GM11168 (cell line): ENCODE data around the gene ERI3.

Experiments used
- in situ Hi-C: fragments of 300-500 bp; cut with MboI; formaldehyde crosslinking; loops from one replicate; pipeline ENCODE4 v1.12.0; 2022; ENCODE audit warnings: low sequenced_read_pairs; ENCODE audit not compliant: unreplicated experiment

Gene ERI3

DNA sequence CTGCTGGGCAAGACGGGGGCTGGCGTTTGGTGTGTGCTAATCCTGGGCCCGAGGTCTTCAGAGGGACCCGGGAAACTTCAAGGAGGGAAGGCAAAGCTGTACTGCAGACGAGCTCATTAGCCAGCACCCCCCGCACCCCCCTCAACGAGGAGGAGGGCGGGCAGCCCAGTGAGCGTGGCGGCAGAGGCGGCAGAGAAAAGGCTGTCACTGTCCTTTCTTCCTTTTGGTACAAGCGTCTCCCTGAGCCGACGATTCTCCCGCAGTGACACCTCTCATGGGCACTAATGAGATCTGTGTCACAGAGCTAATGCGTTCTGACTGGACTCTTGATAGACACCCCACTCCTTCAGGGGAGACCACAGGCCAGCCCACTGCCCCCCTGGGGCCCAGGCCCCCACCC, 112.3 kb downstream of the ERI3 start:
- in situ Hi-C loops, result no loop called here

DNA sequence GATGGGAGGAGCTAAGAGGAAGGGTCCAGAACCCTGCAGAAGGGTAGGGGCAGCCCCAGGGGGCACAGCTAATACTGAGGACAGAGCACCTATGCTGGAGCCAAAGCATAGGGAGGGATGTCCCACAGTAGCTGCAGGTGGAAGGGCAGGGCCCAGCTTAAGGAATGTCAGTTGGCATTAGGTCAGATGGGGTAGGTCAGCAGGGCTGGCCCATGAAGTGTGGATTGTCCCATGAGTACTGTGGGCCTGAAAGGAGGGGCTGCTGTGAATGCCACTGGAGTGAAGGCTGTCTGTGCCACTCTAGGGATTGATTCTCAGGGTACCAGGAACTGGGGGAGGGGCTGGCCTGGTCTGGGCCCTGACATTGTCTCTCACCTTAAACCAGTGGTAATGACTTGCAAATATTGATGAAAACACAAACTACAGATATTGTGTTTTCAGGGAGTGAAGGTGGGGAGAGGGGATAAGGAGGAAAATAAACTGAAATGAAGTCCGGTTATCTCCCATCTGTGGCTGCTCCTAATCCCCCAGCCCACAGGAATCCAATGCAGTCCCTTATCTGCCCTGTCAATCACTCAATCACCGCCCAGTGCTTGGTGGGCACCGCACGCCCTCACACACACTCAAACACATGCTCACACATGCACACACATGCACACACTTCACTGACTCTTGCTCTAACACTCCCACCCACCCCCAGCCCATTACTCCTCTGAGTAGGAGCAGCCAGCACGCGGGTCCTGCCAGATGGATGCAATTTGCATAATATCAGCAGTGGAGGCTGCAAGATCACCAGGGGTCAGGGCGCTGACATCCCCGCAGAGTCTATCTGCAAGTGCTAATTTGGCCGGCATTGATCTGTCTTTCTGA, 114.0 kb downstream of the ERI3 start:
- in situ Hi-C loops, result no loop called here

DNA sequence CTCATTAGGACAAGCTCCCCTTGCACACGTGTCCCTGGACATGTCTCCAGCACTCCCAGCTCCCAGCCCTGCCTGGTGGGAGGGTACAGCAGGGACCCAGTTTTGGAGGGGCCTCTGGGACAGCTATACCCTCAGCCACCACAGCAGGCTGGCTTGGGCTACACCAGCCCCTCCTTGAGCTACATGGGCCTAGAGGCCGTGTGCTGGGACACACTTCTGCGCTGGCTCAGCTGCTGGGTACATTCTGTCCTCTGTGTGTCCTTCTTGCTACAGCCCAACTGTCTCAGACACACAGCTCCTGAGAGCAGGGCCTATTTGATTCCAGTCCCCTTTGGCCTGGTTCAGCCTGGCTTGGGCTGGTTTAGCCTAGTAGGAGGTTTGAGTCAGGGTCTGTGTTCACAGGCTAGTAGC, 115.1 kb downstream of the ERI3 start:
- in situ Hi-C loops, result no loop called here

DNA sequence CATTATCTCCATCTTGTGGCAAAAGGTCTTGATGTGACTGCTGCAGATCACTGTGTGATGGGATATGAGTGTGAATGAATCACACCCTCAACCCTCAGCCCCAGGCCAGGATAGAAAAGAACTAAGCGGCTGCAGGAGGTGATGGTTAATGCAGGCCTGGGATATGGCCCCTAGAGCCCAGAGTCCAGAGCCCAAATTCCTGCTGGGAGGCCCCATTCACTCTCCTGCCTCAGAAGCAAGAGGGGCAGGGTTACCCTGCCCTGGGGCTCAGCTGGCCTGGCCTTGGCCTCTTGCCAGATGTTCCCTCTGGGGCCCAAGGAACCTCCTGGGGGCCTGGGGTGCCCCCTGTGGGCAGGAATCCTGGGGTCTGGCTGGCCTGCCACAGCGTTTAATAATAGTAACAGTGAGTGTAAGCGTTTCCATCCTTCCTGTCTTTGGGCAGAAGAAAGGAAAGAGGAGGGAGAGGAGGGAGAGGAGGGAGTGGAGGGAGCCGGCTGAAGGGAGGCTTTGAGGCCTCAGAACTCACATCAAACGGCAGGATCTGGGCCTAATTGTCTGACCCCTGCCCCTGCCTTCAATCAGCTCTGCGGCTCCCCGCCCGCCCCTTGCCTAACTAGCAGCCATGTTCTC, 115.6 kb downstream of the ERI3 start:
- in situ Hi-C loops, result no loop called here

DNA sequence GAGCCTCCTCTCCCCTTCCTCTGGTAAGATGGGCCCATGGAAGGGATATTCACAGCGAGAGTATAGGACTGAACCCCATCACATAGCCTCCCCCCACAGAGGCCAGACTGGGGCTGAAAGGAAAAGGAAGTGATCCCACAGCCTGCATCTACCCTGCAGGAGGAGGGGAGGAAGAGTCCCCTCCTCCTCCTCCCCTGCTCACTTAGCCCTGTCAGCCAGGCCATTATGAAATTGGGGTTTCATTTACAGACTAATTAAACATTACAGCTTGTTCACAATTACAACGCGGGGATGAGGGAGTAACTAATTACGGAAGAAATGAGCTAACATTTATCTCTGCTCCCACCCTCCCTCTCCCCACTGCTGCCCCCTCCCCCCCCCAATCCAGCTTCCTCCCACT, 116.4 kb downstream of the ERI3 start:
- in situ Hi-C loops, result no loop called here

DNA sequence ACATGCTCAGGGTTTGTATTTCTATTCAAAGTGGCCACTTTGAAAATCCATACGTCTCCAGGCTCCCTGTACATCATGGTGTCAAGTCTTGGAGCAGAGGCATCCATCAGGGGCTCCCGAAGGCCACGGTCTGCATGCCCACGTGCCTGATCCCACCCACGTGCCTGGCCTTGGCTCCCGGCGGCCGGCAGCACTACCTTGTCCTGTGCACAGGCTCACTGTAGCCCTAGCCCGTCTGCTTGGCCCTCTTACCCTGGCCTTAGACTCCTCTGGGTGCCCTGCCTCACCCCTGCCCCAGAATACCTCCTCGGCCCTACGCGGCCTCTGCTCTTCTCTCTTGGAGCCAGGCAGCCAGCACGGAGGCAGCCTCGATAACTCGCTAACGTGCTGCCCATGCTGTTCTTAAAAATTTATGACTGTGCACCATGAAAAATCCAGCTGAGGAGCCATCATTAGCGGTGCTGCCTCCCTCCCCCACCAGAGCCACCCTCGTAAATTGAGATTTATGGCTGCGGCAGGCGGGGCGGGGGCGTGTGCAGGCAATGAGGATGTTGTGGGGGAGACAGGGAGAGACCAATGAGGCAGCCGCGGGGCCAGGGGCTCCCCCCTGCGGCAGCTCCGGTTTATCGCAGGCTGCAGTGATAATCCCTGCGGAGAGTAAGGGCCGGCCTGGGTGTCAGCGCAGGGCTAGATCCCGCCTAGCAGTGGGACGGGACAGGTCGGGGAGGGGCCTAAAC, 117.2 kb downstream of the ERI3 start:
- in situ Hi-C loops, result no loop called here

DNA sequence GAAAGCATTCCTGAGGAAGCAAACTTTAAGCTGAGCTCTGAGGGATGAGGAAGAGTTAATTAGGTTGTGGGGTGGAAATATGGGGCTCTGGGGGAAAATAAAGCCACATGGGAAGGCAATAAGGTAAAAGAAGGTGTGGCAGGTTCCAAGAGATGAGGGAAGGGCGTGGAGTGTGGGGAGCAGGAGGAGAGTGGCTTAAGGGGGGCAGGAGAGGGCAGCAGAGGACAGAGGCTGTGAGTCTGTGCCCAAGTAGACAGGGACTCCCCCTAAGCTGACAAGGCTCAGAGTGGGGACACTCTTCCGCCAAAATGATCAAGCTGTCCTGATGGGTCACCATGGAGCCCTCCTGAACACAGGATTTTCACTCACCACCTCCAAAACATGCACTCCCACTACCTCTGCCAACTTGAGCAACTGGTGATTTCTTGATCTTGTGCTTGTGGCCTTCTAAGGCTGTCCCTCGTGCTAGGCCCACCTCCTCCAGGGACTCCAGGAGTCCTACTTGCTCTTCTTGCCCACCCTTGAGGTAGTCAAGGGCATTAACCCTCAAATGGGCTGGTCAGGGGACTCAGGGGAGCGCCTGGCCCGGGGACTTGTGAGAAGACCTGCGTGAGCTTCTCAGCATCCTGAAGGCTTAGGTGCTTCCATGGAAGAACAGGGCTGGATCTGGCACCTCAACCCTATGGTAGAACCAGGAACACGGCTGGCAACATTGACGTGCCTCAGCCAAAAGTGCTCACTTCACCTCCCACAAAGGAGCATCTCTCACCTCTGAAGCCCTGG, 118.4 kb downstream of the ERI3 start:
- in situ Hi-C loops, result no loop called here

DNA sequence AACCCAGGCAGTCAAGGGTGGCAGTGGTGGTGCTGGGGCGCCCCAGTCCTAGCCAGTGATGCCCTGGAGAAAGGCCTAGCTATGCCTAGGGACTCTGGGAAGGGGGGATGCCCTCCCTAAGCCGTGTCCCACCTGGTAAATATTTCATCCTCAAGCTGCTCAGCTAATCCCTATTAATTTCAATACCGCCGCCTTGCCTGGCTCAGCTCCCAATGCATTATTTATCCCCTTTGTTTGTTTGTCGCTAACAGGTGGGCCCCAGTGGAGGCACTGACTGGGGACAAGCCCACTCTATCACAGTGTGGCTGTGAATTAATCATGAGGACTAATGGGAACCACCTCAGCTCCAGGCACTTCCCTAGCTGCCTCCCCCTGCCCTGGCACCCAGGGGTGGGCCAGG, 119.2 kb downstream of the ERI3 start:
- in situ Hi-C loops, result no loop called here

DNA sequence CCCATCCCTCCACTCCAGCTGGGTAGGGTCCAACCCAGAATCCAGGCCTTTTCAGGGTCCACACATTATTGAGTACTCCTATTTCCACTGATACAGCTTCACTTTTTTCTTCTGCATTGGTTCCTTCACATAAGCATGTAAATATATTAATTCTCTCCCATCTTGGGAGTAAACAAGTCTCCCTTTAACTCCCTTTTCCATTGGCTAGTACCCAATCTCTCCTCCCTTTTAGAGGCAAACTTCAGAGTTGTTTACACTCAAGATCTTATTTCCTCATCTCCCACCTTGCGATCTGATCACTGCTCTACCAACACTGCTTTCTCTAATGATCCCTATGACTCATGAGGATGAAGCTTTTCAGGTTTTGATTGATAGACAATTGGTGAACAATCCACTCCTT, 121.5 kb downstream of the ERI3 start:
- in situ Hi-C loops, result no loop called here

DNA sequence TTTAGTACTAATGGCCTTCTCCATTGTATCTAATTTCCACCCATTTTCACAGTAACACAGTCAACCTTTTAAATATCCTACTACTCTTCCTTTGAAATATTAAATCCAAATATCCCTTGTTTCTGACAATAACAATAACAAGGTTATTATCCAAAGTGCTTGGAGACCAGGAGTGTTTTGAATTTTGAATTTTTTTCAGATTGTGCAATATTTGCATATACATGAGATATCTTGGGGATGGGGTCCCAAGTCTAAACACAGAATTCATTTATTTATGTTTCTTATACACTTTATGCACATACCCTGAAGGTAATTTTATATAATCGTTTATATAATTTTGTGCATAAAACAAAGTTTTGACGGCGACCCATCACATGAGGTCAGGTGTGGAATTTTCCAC, 124.3 kb downstream of the ERI3 start:
- in situ Hi-C loops, result no loop called here

DNA sequence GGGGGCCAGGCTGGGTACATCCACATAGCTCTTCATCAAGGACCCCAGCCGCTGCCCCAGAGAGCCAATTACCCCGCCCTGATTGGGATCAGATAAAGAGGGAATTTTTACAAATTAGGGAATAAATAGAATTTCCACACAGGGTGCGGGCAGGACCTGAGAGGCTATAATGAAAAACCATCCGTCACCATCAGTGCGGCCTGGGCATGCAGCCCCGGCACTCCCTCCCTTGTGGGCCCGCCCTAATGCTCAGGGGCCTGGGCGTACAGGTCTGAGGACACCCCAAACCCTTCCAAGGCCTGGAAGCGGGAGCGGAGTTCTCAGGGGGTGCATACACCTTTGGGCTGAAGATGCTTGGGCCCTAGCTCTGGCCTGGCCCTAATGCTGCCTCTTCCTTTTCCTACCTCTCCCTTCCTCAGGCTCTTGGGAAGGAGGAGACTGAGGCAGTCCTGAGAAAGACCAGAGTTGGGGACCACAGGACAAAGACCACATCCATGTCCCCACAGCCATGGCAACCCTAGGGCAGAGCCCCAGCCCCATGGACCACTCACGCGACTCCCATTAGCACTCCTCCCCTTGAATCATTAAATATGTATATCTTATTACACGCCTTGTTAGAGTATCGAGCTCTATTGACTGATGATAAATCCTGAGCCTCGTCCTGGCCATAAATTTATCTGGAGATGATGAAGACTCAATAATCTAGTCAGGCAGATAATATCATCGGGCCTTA, 125.5 kb downstream of the ERI3 start:
- in situ Hi-C loops, result no loop called here

DNA sequence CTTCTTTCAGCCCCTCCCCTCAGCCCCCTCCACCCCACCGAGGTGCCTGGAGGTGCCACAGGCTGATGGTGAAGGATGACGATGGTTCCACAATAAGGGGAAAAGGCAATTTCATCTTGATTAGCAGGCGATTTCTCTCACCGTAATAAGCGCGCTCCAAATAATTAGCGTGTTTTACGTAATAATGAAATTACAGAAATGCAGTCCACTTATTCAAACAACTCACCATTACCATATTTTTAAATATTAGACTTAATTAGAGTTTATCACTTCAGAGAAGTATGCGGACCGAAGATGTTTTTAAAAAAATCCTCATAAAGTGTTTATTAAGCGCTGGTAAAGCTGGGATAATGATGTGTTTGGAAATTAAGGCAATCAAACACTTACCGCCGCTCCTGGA, 126.8 kb downstream of the ERI3 start:
- in situ Hi-C loops, result no loop called here

DNA sequence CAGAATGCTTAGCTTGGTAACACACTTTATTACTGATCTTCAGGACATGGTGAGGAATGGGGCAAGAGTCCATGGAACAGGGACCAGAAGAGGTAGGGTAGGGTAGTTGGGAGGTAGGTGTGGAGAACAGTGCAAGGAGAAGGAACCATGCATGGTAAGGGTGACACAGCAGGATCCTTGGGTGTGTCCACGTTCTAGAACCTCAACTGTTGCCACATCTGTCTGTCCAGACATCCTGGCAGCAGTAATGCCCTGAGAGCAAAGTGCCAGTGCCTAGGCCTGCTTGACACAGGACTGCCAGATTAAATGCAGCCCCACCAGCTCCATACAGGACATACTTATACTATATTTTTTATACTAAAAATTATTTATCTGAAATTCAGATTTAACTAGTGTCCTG, 127.8 kb downstream of the ERI3 start:
- in situ Hi-C loops, result no loop called here

DNA sequence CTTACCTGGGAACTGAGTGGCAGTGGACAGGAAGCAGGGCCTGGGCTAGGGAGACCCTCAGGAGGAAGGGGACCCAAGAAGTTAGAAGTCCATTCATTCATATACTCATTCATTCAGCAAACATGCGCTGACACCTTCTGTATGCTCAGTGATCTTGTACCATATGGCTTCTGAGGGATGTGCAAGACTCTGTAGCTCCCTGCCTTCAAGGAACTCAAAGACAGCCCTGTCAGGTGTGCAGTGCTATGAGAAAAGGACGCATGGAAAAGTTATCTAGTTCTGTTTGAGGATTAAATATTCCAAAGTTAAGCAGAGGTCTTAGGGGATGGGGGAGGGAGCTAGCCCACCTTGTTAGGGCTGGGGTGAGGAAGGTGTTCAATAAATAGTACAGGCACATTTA, 129.3 kb downstream of the ERI3 start:
- in situ Hi-C loops, result no loop called here

DNA sequence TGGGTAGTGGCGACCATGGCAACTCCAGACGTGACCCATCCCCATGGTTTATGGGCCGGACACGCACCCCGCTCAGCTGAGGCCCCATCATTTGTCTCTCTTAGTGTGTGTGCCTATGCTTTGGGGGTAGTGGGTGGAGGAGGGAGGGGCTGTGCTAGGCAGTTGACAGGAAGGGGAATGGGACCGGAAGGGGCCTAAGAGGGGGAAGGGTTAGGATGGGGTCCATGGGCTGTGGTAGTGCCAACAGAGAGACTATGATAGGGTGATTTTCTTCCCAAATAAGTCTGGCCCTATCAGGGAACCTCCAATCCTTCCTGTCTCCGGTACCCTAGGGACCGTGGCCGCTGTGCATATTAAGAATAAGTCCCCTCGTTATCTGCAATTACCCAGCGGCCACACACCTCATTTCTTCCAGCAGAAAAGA, 131.9 kb downstream of the ERI3 start:
- in situ Hi-C loops, result loop anchor here (25.0 kb wide), 1 partner anchor 1886 kb away; the partner anchor contains the start of gene FOXJ3

DNA sequence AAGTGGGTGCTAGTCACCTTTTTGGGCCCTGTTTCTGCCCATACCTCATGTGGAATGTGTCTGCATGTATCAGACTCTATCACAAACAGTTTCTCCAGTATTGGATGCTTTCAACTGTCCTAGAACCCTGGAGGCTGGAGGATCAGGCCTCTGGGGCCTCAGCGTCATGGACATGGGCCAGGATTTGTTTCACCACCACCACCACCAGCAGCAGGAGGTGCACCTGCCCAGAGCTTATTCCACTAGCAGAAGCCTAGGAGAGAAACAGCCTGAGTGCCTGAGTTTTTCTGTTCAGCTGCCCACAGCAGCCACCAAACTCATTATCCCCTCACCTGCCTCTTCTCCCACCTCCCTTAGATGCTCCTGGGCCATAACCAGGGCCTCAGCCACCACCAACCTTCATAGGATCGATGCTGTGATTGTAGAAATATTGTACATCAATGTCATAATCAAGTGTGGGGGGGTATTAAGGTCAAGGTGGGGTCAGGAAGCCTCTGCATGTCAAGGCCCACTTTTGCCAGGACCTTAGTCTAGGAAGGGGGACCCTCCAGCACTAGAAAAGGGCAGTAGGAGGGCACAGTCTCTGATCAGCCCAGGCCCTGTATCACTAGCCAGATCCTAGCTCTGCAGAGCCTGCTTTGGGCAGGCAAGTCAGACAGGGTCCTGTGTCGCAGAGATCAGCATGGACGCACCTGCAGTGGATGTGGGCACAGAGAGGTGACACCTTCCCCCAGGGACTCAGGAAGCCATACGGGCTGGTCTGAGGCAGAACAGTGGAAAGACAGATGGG, 132.5 kb downstream of the ERI3 start:
- in situ Hi-C loops, result loop anchor here (25.0 kb wide), 1 partner anchor 1885 kb away; the partner anchor contains the start of gene FOXJ3

DNA sequence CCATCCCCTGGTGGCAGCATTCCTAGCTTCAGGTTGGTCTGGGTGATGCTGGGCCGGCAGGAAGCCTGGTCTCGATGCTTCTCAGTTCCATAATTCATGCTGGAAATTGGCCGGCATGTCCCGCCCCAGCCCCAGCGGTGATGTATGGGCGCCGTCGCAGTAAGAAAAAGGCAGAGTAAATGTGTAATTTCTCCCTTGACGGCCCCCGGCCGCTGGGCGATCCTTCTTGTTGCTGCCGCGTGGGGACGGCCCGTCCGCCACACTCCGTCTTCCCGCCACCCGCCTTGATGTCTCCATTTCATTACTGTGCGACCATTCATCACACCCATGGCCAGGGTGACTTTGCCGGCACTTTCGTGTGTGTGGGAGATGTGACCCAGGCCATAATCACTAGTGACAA, 133.3 kb downstream of the ERI3 start:
- in situ Hi-C loops, result loop anchor here (25.0 kb wide), 1 partner anchor 1884 kb away; the partner anchor contains the start of gene FOXJ3

DNA sequence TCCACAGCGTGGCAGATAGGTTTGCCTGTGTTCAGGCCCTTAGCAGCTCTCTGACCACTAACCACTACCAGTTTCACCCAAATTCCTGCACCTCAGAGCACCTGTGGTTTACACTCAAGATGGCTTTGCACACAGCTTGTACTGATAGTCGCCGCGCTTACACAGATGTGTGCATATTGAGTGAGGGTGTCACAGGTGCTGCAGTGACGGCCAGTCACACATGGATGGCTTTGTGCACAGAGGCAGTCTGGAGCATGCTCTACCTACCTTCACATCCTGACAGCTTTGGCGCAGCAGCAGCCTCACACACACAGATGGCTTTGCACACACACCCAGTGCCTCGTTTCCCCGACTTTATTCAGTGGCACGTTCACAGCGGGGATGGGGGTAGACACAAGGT, 134.3 kb downstream of the ERI3 start:
- in situ Hi-C loops, result loop anchor here (25.0 kb wide), 1 partner anchor 1883 kb away; the partner anchor contains the start of gene FOXJ3
